AML-193 (cell line): ENCODE measurements around the gene P3H1.
"Not testable (repeated sequence)": the region's sequence is repeated elsewhere in the genome, so short reads cannot be mapped to it uniquely, and the experiment has no call there.

Source experiments
- DNase-seq, 2 experiments: peaks; one replicate each; lab custom pipeline; 2025; lab: John Stamatoyannopoulos, UW

Gene P3H1

DNA sequence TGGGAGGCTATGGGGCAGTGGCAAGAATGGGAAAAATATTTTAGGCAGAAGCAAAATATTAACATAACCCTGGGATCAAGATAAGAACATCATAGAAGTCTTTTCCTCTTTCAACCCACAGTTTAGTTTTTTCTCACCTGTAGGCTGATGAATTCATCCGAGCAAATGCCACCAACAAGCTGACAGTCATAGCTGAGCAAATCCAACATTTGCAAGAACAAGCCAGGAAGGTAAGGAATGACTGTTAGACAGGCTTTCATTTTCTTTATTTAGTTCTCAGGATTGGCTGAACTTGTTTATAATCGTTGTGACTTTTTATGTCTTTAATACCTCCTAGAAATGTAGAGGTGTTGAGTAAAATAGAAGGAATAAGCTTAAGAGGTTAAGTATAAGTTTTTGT lies 6.6 kb upstream of the P3H1 start:
- no peak for DNase-seq

GRCh38 chr1:42769811-42770210 lies 3.0 kb upstream of the P3H1 start:
- DNase-seq = no peak

DNA sequence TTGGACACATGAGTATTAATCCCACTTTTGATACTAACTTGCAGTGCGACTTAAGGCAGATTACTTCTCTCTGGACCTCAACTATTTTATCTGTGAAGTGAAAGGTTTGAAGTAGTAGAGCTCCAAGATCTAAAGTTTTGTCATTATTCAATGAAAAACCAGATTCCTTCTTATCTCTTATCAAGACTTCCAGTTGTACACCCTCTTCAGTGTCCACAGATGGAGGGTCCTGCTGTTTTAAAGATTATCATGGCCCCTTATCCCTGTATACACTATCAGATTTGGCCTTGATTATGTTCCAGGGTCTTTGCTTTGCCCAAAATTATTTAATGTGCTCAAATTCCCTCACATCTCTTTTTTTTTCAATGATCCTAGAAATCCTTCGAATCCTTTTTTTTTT lies 1.3 kb upstream of the P3H1 start:
- no peak for DNase-seq

- peak; percentile 14 to 25 for DNase-seq
Measured at GRCh38 chr1:42767510-42768000, 727 bp upstream of the P3H1 start.

- peak; percentile 32 to 53 for DNase-seq
Measured at GRCh38 chr1:42765832-42766740, 742 bp downstream of the P3H1 start.

DNA sequence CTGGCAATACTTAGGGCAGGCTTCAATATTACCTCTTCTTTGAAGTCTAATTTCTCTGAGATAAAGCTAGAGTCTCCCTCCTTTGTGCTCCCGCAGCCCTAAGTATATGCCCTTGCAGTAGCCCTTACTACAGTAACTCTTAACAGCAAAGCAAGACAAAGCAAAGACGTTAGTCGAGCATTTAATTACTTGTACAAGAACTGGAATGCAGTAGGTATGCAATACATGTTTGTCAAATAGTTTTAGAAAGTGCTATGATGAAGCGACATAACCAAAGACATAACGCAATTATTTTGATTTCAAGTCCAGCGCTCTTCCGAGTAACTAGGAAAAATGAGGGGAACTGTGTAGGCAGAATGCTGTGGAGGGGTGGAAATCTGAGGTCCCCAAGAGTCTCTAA lies 1.6 kb downstream of the P3H1 start:
- no peak for DNase-seq

GRCh38 chr1:42762269-42762668 lies 4.6 kb downstream of the P3H1 start:
- DNase-seq = no peak

DNA sequence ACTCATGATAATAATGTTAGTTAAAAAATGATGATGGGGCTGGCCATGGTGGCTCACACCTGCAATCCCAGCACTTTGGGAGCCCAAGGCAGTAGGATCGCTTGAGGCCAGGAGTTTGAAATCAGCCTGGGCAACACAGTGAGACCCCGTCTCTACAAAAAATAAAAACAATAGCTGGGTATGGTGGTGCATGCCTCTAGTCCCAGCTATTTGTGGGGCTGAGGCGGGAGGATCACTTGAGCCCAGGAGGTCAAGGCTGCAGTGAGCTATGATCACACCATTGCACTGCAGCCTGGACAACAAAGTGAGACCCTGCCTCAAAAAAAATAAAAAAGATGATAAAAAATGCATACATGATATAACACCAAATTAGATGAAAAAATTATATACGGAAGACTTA lies 5.3 kb downstream of the P3H1 start:
- no peak for DNase-seq

GRCh38 chr1:42759114-42759513 lies 7.7 kb downstream of the P3H1 start:
- DNase-seq = no peak

- DNase-seq = no peak
Measured at GRCh38 chr1:42758641-42759040, 8.2 kb downstream of the P3H1 start.

DNA sequence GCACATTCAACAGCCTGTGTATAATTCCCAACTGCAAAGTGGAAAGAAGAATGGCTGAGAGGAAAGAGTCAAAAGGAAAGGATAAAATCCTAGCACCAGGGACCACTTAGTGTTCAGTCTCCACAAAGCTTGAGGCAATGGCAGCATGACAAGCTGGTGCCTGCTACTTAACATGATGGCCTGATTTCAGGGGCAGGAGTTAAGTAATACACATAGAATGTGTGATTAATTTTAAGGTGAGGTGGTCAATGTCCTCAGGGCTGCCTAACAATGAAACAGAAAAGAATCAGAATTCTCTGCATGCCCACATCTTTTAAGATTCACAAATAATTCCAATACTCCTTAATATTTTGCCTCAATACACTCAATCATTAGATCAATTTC lies 8.9 kb downstream of the P3H1 start:
- no peak for DNase-seq

DNA sequence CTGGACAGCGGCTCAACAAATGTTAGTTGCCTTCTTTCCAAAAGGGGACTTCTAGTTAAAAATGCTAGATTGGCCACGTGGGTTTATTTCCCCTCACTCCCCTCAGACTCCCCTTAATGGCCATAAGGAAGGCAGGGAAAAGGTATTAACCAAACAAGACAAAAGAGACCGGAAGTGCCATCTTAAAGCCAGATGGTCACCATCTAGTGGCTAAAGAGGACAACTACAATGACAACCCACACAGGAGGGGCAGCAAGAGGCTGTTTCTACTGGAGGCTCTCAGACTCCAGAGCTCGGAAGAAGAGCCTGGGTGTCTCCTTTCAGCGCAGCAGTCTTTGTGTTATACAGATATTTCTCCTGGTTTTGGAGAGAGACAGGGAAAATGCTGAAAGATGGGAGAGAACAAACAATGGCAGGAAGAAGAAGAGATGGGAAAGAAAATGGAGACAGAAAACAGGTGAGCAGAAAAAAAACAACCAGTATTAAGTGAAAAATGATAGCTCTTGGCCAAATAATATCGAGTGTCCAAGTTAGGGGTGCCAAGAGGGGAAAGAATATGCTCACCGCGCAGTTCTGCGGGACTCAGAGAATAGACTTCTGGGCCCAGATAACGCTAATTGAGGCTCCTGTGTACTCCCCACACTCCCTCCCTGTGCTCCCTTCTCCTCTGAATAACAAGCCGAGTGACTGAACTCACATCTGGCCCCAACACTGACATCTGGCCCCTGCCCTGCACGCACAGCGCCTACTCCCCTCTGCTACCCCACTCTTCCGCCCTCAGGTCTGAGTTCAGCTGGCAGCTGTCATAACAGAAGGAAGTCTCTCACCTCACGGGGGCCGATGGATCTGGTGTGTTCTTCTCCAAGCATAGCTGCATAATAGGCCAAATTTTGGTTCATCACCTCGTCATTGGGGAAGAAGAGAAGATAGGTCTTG lies 9.6 kb downstream of the P3H1 start:
- DNase-seq = peak; percentile 72 to 74

- DNase-seq = no peak
Measured at GRCh38 chr1:42753070-42753469, 13.8 kb downstream of the P3H1 start.

DNA sequence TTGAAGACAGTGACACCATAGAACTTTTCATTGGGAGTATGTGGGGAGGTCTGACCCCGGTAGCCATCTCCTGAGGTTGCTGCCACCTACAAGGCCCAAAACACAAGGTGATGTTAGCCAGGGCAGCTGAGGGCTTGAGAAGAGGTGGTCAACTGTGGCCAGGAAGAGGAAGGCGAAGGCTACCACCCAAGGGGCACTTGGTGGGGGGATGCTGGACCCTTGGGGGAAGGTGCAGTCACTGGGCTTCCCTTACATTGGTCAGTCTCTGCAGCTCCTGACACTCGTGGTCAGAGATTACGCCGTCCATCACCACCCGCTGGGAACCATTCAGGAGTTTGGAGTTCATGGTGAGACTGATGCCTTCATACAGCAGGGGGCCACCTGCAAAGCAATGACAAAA lies 14.5 kb downstream of the P3H1 start:
- DNase-seq = no peak

DNA sequence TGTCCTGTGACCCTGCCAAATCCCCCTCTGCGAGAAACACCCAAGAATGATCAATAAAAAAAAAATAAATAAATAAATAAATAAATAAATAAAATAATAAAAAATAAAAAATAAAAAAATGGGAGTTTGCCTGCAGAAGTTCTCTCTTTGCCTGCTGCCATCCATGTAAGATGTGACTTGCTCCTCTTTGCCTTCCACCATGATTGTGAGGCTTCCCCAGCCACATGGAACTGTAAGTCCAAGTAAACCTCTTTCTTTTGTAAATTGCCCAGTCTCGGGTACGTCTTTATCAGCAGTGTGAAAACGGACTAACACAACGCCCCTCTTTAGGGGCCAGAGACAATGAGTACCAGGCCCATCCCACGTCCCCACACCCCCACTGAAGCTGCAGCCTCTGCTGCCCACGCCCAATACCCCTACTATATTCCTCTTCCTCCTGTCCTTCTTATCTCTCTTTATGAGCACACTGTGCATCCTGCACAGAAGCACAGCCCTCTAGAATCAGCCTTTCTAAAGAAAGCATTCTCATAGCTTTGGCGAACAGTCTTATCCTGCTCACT lies 15.2 kb downstream of the P3H1 start:
- DNase-seq = not testable (repeated sequence)

DNA sequence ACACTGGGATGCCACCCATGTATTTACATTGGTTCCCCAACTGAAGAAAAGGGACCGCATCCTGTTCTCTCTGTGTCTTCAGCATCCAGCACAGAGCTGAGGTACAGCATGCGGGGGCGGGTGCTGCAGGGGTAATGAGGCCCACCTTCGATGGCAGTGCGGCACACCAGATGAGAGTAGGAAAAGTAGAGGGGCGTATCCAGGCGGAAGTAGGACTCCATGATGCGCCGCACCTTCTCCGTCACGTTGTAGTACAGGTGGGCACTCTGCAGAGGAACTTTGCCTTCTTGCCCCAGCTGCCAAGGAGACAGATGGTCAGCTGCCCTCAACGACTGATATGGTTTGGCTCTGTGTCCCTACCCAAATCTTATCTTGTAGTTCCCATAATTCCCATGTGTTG lies 16.8 kb downstream of the P3H1 start:
- no peak for DNase-seq

DNA sequence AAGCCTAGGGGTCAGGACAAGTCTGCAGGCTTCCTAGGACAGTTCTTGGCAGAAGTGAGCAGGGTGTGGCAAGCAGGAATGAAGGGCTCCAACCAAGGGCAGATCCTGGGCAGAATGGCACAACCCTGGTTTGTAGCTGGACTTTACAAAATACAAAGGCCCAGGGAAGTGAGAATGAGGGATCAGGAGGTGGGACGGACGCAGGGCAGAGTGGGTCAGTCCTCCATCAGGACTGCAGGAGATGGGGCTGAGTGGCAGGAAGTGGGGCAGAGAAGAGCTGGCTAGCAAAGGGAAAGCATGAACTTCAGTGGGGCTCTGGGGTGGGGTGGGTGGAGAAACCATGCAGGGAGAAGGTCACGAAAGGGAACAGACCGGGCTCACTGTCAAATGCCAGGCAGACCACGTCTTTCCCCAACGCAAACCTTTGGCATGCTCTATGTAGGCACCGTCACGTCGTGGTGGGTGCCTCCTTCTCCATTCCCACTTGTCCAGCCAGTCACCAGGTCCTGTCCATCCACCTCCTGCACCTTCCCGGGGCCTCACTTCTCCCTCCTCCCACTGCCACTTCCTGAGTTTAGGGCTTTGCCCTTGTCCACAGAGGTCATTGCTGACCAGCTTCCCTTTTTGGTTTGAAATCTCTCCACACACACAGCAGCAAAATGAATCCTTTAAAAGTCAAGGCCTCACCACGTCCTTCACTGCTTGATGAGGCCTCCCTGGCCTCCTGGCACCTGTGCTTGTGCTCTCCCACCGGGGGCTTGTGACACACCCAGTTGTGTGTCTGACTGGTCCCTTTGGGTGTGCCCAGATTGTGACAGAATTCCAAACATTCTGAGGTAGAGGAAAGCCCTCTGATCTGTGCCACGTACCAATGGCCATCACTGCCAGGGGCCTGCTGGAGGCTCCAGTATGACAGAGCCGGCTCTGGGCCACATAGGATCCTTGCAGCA lies 18.1 kb downstream of the P3H1 start:
- DNase-seq = no peak

GRCh38 chr1:42748021-42748420 lies 18.8 kb downstream of the P3H1 start:
- DNase-seq = no peak

DNA sequence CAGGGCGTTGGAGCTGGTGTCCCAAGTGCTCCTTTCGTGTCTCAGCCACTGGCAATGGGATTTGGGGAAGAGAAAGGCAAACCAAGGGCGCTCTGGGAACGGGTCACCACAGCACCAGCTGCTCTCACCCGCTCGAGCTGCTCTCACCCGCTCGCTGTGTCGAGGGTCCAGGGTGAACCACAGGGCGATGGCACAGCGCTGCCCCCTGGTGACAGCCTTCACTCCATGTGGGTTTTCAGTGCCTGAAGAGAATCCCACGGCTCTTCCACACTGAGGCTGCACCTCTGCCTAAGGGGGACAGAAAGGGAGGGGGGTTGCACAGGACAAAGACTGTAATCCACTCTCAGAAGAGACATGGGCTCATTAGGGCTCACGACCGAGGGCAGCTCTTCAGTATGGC lies 19.7 kb downstream of the P3H1 start:
- DNase-seq = no peak

- DNase-seq = no peak
Measured at GRCh38 chr1:42746436-42747105, 20.3 kb downstream of the P3H1 start.

DNA sequence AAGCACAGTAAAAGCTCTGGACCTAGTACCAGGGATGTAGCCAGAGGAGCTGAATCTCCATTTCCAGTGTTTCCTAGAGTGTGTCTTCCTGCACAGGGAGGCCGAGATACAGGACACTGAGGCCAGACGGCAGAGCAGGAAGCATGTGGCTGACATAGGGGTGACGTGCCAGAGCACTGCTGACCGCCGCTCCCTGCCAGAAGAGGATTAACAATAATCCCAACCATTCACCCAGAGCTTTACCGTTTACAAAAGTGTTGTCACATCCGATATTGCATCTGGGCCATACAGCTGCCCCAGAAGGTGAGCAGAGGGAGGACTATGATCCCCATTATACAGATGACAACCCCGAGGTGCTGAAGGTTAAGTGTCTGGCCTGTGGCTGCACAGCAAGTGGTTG lies 21.0 kb downstream of the P3H1 start:
- no peak for DNase-seq
